Measurements from ENCODE around the gene ITPK1. TPM values are rescaled to one million over a fixed set of nuclear protein-coding genes. Genes with fewer than 3 reads are reported as not detected.

The ITPK1 gene
- total RNA-seq, 1 experiment from 2014 or later, result 53.2 TPM

DNA sequence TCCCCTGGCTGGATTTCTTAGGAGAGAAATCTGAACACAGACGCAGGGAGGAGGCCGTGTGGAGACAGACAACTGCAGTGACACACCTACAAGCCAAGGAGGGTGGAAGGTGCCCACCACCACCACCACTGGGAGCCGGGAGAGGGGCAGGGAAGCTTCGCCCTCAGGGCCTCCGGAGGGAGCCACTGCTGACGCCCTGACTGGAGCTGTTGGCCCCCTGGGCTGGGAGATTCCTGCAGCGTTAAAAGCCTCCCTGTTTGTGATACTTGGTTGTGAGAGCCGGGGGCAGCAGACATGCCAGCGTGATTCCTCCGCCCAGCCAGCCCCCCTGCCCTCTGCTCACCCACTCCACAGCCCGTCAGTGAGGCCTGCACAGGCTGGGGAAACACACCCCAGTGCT, 120.8 kb downstream of the ITPK1 start:
- no peak for DNase-seq (ENCODE audit: low read depth)
- in situ Hi-C loops (cut with HindIII; ENCODE audit: low pct_unique_long_range_greater_than_20kb, low sequenced_read_pairs), result no loop called here

DNA sequence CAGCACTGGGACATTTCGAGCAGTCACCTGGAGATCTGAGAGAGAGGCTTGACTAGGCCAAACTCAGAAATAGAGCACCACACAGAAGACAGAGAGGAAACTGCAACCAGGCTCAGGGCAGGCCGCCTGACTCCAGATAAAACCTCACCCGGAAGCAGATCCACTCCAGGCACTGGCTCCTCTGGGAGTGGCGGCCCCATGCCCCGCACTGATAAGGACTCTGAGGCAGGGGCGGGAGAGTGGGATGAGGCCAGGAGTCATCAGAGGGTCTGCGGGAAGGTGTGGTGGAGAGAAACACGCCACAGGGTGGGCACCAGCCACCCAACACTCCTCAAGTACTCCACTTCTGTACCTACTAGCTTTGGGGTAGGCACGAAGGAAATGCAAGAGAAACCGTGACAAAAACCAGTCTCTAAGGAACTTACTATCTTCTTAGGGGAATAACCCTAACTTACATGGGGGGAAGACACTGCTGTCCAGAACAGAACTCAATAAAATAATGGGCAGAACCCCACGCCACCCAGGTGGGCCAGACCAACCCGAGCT, 121.5 kb downstream of the ITPK1 start:
- in situ Hi-C loops (cut with HindIII; ENCODE audit: low pct_unique_long_range_greater_than_20kb, low sequenced_read_pairs), result no loop called here

DNA sequence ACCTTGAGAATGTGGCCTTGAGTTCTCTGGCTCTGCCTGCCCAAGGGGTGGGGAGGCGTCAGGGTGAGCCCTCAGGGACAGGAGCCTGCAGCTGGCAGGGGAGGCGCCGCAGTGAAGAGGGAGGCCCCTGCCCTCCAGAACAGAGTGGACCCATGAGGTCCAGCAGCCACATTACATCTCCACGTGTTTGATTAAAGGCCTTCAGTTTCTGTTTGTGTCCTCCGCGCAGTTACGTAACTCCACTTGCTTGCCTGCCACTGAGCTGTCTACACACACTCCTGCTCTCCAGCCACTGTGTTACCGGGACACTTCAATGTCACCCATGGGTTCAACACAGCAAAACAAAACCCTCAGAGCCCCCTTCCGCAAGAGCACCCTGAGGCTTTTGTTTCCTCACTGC, 122.4 kb downstream of the ITPK1 start:
- in situ Hi-C loops (cut with HindIII; ENCODE audit: low pct_unique_long_range_greater_than_20kb, low sequenced_read_pairs), result no loop called here
- no peak for DNase-seq (ENCODE audit: low read depth)

More for the DNA sequence above, 121.5 kb downstream of the ITPK1 start:
- no peak for DNase-seq (ENCODE audit: low read depth)

DNA sequence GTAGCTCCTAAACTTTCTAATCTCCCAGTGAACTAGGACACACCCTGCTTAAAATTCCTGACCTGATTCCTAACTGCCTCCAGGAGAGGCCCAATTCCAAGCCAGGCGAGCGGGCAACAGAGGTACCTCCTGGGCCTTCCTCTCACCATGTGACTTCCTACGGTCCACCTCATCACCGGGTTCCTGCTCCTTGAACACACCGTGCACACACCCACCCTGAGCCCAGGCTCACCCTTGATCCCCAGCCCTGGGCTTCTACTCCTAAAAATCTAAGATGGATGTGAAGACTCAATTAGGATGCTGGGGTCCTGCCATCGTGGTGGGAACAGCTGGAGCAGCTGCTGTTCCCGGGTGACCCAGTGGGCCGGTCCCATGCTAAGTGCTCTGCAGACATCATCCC, 124.2 kb downstream of the ITPK1 start:
- DNase-seq (ENCODE audit: low read depth), result no peak
- in situ Hi-C loops (cut with HindIII; ENCODE audit: low pct_unique_long_range_greater_than_20kb, low sequenced_read_pairs), result no loop called here

DNA sequence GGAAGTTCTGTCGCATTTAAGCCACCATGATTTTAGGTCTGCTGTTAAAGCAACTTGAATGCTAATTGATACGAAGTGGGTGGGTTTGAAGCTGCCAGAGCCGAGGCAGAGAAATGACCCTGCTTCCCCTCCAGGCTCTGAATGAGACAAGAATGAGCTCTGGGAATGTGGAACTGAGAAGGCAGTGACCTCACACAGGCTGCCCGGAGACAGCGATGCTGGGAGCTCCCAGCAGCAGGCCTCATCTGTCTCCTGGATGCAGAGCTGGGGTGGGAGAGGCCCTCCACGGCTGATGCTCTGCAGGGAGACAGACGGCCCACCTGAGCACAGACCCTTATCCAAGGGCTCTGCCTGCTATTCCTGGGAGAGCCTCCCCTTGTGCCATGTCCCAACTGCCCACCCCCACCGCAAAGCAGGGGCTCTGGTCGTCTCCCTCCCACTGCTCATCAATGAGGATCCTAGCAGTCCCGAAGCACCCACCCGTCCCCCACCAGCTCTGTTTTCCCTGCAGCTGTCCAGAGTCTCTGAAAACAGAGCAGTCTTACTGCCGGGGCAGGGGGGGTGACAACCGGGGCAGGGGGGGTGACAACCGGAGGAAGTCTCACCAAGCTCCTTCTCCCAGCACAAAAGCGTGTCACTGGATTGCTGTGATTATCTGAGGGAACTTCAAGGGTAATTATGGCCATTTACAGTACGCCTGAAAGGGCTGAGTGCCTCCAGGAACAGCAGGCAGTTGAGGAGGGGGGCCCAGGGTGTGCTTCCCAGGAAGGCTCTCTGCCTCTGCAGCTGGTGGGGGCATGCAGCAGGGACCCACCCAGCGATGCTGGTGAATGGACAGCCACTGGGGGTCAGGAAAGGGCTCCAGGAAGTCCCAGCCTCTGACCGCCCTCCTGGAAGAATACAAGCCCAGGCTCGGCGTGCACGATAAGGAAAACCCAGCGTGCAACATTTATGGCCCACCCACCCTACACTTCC, 125.0 kb downstream of the ITPK1 start:
- DNase-seq (ENCODE audit: low read depth), result no peak
- in situ Hi-C loops (cut with HindIII; ENCODE audit: low pct_unique_long_range_greater_than_20kb, low sequenced_read_pairs), result no loop called here

DNA sequence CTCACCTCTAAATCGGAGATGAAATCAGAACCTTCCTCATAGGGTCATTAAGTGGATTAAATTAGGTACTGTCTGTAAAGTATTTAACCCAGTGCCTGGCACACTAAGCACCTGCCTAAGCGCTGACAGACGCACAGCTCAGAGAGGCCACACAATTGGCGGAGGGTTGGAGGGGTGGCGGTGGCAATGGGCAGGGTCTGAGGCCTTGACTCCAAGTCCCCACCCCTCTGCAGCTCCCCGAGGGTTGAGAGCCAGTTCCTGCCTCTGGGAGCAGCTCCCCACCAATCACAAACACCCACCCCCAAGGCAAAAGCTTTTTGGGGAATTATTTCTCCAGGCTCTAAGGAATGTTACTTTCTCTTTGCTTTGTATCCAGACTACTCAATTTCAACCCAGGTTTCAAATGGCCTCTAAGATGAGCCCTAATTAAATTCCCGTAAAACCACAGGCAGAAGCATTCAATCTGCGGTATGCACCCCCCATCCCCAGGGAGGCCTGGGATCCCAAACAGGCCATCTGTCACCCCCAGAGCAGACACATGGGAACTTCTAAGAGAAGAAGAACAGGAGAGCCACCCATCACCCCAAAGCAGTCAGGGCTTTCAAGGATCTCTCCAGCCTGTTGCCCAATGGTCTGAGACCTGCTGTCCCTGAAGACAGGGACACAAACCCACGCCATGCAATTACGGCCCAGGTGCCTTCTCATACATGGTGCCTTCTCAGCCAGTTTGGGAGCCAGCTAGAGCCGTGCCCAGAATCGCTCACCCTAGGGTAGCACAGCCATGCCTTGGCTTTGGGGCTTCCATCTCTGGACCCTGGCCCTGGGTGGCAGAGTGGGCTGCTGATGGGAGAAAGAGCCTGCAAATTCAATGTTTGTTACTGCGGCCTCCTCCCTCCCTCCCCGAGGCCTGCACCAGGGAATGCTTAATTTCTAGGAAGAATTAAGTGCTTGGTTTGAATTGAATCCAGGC, 126.7 kb downstream of the ITPK1 start:
- in situ Hi-C loops (cut with HindIII; ENCODE audit: low pct_unique_long_range_greater_than_20kb, low sequenced_read_pairs), result no loop called here
- DNase-seq (ENCODE audit: low read depth), result no peak

DNA sequence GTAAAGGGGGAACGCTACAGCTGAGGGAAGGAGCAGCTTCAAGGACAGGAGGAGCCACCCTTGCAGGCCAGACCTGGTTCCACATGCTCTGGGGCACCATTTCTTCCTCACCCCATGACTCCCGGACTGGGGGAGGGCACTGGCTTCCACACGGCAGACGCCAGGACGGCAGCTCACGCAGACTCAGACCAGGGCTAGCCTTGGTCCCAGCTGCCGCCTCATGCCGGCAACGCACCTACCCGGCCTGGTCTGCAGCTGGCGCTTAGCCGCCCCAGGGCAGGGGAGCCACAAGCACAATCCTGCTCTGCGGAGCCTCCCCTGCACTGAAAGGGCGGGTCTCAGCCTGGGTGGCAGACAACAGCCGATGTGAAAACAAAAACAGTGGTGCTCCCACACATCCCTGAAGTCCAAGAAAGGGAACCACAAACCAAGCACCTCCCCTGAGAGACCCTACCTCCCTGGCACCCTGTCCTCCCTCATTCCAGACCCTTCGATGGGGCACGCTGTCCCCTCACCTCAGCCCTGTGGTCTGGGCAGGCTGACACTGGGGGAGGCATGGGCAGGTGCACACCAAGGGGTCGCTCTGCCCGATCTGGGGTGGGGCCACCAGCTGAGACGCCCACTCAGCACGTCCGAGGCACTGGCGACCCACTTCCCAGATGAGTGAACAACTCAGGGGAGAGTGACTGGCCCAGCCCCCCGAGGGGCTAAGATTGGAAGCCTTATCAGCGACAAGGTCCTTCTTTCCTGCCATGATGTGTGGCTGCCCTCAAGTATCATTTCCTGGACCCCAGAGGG, 127.8 kb downstream of the ITPK1 start:
- in situ Hi-C loops (cut with HindIII; ENCODE audit: low pct_unique_long_range_greater_than_20kb, low sequenced_read_pairs), result no loop called here
- no peak for DNase-seq (ENCODE audit: low read depth)

DNA sequence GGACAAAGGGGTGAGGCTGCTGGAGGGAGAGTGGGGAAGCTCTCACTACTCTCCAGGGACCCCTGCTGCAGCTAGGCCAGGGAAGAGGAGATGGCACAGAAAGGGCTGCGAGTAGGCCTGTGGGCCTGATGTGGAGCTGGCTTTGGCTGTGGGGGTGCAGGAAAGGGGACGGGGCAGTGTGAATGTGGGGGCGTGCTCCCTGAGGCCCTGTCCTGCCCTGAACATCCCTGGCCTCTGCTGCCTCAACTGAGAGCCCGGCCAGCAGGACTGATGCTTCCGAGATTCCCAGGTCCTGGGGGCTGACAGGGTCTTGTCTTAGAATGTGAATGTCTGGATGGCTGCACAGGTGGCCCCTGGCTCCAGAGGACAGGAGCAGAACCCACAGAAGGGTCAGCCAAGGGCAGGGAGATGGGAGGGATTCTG, 128.6 kb downstream of the ITPK1 start:
- in situ Hi-C loops (cut with HindIII; ENCODE audit: low pct_unique_long_range_greater_than_20kb, low sequenced_read_pairs), result no loop called here
- DNase-seq (ENCODE audit: low read depth), result no peak

DNA sequence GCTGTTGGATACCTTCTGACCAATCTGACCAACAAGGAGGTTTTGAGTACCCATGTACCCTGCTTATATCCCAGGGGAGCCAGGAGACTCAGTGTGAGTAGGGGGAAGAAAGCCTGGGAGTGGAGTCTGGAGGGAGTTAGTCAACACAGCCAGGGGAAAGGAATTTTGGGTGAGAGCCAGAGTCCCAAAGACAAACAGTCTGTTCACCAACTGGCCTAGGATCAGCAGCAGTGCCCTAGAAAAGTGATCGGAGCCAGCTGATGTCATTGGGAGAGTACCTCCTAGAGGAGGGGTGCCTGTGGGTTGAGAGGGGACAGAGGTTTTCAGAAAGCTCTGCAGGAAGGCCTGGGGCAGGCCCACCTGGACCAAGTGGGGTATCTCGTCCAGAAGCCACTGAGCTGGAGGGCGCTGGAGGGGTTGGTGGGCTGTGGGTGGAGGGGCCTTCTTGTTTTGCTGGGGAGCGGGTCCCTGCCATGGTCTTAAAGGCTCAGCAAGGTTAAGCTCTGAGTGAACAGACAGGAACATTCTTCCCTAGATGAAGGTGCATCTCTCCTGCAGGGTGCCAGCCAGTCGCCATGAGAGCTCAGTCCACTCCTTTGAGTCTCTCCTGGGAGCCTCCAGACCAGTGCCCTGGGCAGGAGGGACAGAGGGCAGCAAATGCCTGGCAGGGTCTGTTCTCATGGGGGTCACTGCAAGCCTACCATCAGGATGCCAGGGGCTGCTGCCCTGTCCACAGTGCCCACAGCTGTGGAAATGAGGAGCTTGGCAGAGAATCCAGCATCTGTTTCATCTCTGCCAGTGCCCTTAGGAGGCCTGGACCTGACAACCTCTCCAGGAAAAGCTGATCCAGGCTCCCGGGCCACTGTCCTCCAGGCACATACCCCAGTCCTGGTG, 129.2 kb downstream of the ITPK1 start:
- in situ Hi-C loops (cut with HindIII; ENCODE audit: low pct_unique_long_range_greater_than_20kb, low sequenced_read_pairs), result no loop called here
- DNase-seq (ENCODE audit: low read depth), result no peak

DNA sequence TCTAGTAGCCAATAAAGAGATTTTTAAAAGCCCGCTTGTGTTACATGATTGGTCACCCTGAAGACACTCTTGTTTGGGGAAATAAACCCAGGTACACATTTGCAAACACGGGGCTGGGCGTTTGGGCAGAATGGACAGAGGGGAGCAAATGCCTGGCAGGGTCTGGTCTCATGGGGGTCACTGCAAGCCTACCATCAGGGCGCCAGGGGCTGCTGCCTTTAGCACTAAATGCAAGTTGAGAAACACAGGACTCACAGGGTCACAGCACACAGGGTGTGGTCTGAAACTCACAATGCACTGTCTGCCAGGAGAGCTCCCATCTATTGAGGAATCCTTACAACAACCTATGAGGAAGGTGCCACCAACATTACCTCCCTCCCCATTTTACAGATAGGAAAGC, 130.2 kb downstream of the ITPK1 start:
- no peak for DNase-seq (ENCODE audit: low read depth)
- in situ Hi-C loops (cut with HindIII; ENCODE audit: low pct_unique_long_range_greater_than_20kb, low sequenced_read_pairs), result no loop called here

DNA sequence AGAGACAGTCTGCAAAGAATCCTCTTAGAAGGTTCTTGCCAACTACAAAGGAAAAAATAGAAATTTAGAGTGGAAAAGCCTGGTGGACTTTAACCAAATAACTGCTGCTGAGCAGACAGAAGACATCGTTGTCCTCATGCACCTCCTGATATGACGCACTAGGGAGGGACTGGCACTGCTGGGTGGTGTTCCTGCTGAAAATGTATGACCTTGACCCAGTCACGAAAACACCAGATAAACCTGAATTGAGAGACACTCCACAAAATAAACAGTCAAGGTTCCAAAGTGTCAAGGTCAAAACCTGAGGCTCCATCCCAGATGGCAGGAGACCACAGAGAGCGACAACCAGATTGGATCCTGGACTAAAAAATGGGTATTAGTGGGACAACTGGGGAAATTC, 130.8 kb downstream of the ITPK1 start:
- no peak for DNase-seq (ENCODE audit: low read depth)
- in situ Hi-C loops (cut with HindIII; ENCODE audit: low pct_unique_long_range_greater_than_20kb, low sequenced_read_pairs), result no loop called here

DNA sequence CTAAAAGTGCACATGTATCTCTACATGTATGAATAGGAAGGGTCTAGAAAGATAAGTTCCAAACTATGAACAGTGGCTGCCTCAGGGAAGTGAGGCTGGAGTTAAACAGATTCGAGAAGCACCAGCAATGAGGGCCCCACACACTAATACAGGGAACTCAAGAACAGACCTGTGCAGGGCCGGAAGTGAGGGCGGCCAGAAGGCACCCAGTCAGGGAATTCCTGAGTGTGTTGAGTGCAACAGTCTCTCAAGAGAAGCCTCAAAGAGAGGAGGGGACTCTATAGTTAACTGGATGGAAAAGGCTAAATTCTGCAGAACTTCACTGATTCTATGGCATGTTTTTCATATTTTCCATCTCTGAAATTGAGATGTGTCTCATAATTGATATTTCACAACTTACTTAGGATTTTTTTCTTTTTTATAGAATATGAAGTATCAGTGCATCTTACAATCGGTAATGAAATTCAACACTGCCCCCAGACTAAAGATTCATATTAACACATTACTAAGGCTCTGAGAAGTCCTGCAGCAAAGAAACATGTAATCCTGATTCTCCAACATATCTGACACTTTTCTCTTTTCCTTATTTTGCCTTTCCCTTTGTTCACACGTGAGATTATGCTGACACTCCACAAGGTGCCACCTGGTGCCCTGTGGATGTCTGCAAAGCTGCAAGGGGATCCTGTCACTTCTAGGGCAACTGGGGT, 131.5 kb downstream of the ITPK1 start:
- in situ Hi-C loops (cut with HindIII; ENCODE audit: low pct_unique_long_range_greater_than_20kb, low sequenced_read_pairs), result no loop called here
- DNase-seq (ENCODE audit: low read depth), result no peak

DNA sequence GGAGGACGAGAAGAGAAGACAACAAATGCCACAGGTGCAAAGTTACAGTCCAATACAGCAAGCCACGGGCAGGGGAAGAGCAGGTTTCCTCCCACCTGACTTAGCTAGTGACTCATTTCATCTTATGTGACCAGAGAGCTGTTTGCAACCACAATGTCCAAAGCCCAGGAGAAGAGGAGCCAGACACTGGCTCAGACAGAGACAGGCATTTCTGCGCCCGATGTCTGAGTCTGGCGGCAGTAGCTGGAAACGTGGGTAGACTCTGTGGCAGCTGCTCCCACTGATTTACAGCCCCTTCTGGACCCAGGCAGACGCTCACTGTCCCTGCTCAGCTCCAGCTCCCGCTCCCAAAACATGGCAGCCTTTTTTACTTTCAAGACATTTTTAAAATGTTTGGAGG, 132.8 kb downstream of the ITPK1 start:
- in situ Hi-C loops (cut with HindIII; ENCODE audit: low pct_unique_long_range_greater_than_20kb, low sequenced_read_pairs), result no loop called here
- no peak for DNase-seq (ENCODE audit: low read depth)

DNA sequence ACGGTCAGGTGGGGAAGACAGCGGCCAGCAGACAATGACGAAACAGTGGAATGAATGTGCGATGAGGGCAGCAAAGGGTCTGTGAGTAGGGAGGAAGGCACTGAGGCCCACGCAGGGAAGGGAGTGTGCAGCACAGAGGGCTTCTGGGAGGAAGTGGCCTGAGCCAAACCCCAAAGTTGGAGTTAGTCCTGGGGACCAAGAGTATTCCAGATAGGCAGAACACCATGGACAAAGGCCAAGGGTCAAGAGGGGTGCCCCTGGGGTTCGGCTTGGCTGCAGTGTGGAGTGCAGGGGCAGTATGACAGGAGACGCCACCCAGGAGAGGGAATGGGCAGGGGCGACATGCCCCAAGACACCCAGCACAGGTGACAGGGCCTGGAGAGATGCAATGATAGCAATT, 134.0 kb downstream of the ITPK1 start:
- in situ Hi-C loops (cut with HindIII; ENCODE audit: low pct_unique_long_range_greater_than_20kb, low sequenced_read_pairs), result no loop called here
- no peak for DNase-seq (ENCODE audit: low read depth)

DNA sequence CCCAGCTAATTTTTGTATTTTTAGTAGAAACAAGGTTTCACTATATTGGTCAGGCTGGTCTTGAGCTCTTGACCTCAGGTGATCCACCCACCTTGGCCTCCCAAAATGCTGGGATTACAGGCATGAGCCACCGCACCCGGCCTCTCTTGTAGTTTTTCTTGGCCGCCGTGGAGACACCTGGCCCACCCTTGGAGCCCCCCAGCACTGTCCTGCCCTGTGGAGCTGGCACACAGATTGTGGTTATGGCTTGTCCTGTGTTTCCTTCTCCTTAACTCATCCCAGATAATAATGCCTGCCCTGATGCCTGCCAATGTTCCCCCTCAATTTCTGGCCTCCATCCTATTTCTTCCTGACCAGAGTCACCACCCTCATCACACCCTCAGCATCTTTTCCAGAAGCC, 134.9 kb downstream of the ITPK1 start:
- in situ Hi-C loops (cut with HindIII; ENCODE audit: low pct_unique_long_range_greater_than_20kb, low sequenced_read_pairs), result no loop called here
- no peak for DNase-seq (ENCODE audit: low read depth)

DNA sequence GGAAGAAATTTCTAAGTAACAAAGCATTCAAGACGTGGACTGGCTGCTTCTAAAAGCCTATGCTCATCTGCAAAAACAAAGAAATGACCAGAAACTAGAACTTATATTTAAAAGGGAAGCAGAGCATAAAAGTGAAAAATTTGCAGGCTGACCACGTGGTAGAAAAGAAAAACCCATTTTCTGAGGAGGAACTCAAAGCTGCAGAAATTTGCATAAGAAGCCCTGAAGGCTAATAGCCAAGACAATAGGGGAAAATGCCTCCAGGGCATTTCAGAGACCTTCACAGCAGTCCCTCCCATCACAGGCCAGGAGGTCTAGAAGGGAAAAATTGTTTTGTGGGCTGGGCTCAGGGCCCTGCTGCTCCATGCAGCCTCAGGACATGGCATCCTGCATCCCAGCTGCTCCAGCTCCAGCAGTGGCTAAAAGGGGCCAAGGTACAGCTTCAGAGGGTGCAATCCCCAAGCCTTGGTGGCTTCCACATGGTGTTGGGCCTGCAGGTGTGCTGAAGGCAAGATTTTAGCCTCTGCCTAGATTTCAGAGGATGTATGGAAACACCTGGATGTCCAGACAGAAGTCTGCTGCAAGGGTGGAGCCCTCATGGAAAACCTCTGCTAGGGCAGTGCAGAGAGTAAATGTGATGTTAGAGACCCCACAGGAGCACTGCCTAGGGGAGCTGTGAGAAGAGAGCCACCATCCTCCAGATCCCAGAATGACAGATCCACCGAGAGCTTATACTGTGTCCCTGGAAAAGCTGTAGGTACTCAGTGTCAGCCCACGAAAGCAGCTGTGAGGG, 137.3 kb downstream of the ITPK1 start:
- DNase-seq (ENCODE audit: low read depth), result no peak
- in situ Hi-C loops (cut with HindIII; ENCODE audit: low pct_unique_long_range_greater_than_20kb, low sequenced_read_pairs), result no loop called here

All from Caki2 (cell line).